Hepatocyte (in vitro differentiated cells): ENCODE measurements around the gene POLR1H.
"Not testable (repeated sequence)": the region's sequence is repeated elsewhere in the genome, so short reads cannot be mapped to it uniquely, and the experiment has no call there.

Experiments
- CTCF ChIP-seq: fragments of 200-600 bp; sonication (generic); IDR thresholded peaks from 2 replicates; pipeline ENCODE4 v1.5.1; 2016; ENCODE audit warnings: antibody characterized with exemption, mild to moderate bottlenecking; ENCODE audit not compliant: poor library complexity
- EZH2 ChIP-seq: fragments of 200-600 bp; sonication (generic); IDR thresholded peaks from 2 replicates; pipeline ENCODE4 v1.6.1; 2016; ENCODE audit warnings: antibody characterized with exemption, mild to moderate bottlenecking, borderline replicate concordance
- EZH2phosphoT487 ChIP-seq: fragments of 200-600 bp; sonication (generic); IDR thresholded peaks from one replicate; pipeline ENCODE4 v1.6.1; 2018; ENCODE audit warnings: antibody characterized with exemption, mild to moderate bottlenecking, low read depth, moderate library complexity; ENCODE audit not compliant: unreplicated experiment, severe bottlenecking

- TF ChIP-seq CTCF, EZH2, EZH2phosphoT487: not testable (repeated sequence)
Measured at GRCh38 chr6:30022712-30023111, 38.4 kb upstream of the POLR1H start.
